GM13977 (cell line): ENCODE data around the gene DENND2C.
"Not testable (repeated sequence)": the region's sequence is repeated elsewhere in the genome, so short reads cannot be mapped to it uniquely, and the experiment has no call there.

Experiments used
- DNase-seq: peaks from one replicate; pipeline ENCODE4 v3.0.0; 2012; ENCODE audit warnings: low spot score
- in situ Hi-C: fragments of 300-500 bp; cut with MboI; formaldehyde crosslinking; loops from one replicate; pipeline ENCODE4 v1.12.0; 2022; ENCODE audit warnings: low sequenced_read_pairs, low pct_unique_long_range_greater_than_20kb, mixed read lengths, inconsistent platforms; ENCODE audit not compliant: unreplicated experiment
- TF ChIP-seq, protein P1 (sequence below): IDR thresholded peaks from 2 replicates; pipeline ENCODE4 v1.5.1; 2012; ENCODE audit warnings: mild to moderate bottlenecking, control low read depth; ENCODE audit not compliant: insufficient read depth; ENCODE audit errors: extremely low read depth, missing control alignments

The DENND2C gene

GRCh38 chr1:114585231-114585630 is 84.6 kb downstream of the DENND2C start:
- in situ Hi-C loops, result no loop called here
- TF ChIP-seq, protein P1, sequence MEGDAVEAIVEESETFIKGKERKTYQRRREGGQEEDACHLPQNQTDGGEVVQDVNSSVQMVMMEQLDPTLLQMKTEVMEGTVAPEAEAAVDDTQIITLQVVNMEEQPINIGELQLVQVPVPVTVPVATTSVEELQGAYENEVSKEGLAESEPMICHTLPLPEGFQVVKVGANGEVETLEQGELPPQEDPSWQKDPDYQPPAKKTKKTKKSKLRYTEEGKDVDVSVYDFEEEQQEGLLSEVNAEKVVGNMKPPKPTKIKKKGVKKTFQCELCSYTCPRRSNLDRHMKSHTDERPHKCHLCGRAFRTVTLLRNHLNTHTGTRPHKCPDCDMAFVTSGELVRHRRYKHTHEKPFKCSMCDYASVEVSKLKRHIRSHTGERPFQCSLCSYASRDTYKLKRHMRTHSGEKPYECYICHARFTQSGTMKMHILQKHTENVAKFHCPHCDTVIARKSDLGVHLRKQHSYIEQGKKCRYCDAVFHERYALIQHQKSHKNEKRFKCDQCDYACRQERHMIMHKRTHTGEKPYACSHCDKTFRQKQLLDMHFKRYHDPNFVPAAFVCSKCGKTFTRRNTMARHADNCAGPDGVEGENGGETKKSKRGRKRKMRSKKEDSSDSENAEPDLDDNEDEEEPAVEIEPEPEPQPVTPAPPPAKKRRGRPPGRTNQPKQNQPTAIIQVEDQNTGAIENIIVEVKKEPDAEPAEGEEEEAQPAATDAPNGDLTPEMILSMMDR, result no peak
- no peak for DNase-seq

DNA sequence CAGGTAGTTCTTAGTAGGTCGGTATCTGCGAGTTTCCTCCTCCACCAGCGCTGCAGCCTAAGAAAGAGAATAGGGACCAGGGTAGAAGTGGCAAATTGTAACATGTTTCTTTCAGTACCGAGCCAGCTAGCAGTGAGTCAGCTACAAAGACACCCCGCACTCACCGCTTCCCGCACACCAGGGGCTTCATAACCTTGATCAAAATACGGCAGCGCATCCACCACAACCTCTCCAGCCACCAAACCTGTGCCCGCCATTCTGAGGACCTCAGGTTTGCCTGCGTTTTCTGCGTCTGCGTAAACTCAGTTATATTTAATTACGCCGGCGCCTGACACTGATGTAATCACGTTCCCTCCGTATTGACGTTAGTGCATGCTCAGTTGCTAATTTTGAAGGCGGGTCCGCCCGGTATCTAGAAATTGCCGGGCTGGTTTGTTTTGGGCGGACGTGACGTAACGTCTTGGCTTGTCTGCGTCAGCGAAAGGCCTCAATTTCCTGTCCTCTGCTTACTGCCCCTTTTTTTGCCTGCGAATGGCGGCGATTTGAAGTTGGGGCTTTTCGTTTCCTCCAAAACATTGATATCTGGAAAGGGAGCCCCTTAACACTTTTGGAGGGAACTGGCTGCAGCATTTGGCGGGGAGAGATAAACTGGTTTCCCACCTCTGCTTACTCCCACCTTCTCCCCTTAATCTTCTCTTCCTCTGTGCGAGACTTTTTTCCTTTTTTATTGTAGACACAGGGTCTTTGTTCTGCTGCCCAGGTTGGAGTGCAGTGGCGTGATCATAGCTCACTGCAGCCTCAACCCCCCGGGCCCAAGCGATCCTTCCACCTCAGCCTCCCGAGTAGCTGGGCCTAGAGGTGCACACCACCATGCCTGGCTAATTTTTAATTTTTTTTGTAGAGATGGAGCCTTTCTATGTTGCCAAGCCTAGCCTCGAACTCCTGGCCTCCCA is 88.2 kb downstream of the DENND2C start, which contains the start of gene BCAS2:
Gene BCAS2, minus strand, starts transcription at position 281 of the 953 bp plus-strand sequence. Its CDS starts 24 bp downstream, at position 257.
- DNase-seq, result peak; percentile 85
- TF ChIP-seq, protein P1, result no peak
- in situ Hi-C loops, result no loop called here

DNA sequence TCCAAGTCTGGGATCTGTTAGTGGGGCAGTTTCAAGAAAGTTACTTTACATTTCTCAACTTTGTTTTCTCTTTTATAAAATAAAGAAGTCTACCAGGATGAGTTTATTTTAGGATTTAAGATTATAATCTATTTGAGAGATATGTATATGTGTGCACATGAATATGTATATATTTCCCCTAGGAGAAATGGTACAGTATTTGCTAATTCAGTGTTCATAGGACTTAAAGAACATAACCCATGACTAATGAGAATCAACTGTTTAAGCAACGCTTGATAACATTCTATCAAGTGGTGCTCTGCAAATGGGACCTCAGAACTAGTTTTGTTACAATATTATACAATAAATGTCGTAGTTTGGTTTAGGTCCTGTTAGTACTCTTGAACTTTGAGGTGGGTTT is 95.5 kb downstream of the DENND2C start:
- TF ChIP-seq, protein P1, result no peak
- DNase-seq, result no peak
- in situ Hi-C loops, result no loop called here

DNA sequence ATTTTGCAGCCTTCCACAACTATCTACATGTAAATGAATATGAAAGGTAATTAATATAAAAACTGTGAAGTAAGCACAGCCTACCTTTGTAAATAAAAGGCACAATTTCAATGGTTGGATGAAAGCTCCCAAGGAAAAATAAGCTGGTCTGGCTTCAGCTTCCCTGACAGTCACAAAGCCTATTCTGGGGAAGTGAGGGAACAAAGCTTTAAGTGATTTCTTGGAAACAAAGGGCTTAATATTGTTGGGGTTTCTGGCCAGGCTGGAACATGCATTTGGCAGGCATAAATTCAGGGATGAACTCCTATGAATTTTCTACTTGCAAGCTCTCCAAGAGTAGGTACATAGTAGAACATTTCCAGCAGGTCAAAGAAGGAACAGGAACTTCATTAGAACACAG is 105.7 kb downstream of the DENND2C start:
- no peak for DNase-seq
- TF ChIP-seq, protein P1, result no peak
- in situ Hi-C loops, result no loop called here

- DNase-seq, in situ Hi-C loops: not testable (repeated sequence)
These were observed 106.8 kb downstream of the DENND2C start for GRCh38 chr1:114562978-114563510.

- in situ Hi-C loops, result no loop called here
- no peak for DNase-seq
These were observed 108.5 kb downstream of the DENND2C start for GRCh38 chr1:114561333-114561732.

More at GRCh38 chr1:114561333-114561732, 108.5 kb downstream of the DENND2C start:
- TF ChIP-seq, protein P1, result no peak
